HepG2 (cell line): ENCODE data around the gene NGFR. TPM values are rescaled to one million over a fixed set of nuclear protein-coding genes. Genes with fewer than 3 reads are reported as not detected.
A peak's percentile ranks its signal among the peaks of the same experiment; 100 is the strongest.

Source experiments
- HMGXB4 ChIP-seq, 2 experiments: sonication (generic) in 1 of 2; formaldehyde crosslinking in 1 of 2; IDR thresholded peaks; 2 replicates each; pipeline versions ENCODE4 v1.4.0 to v1.6.1; 2018 to 2020; ENCODE audit warnings: missing genetic modification reagents in 2 of 2, borderline replicate concordance in 1 of 2, low read depth in 1 of 2, mild to moderate bottlenecking in 1 of 2, missing biosample characterization in 1 of 2
- HNF4A ChIP-seq: sonication (generic); formaldehyde crosslinking; IDR thresholded peaks from 2 replicates; pipeline ENCODE4 v1.4.0; 2020; ENCODE audit warnings: missing genetic modification reagents
- KLF16 ChIP-seq, 2 experiments: sonication (generic) in 1 of 2; formaldehyde crosslinking in 1 of 2; IDR thresholded peaks; 2 replicates each; pipeline versions ENCODE4 v1.6.1 to v1.8.0; 2016 to 2023; ENCODE audit warnings: missing genetic modification reagents in 2 of 2, missing compliant biosample characterization in 1 of 2
- MYC ChIP-seq: sonication (generic); formaldehyde crosslinking; IDR thresholded peaks from 2 replicates; pipeline ENCODE4 v1.9.0; 2021; ENCODE audit warnings: missing genetic modification reagents, borderline replicate concordance
- NFE2L2 ChIP-seq: fragments of 150-350 bp; IDR thresholded peaks from 2 replicates; pipeline ENCODE4 v1.6.1; 2014; ENCODE audit warnings: low read length
- SRSF1 ChIP-seq: fragments of 200-400 bp; formaldehyde crosslinking; optimal IDR thresholded peaks from 2 replicates; pipeline ENCODE3; 2017; ENCODE audit warnings: mild to moderate bottlenecking, low read depth, low read length, moderate library complexity
- XRCC5 ChIP-seq: fragments of 200-400 bp; formaldehyde crosslinking; optimal IDR thresholded peaks from 2 replicates; pipeline ENCODE3; 2017; ENCODE audit warnings: mild to moderate bottlenecking, low read length
- ZFX ChIP-seq: sonication (generic); formaldehyde crosslinking; IDR thresholded peaks from 2 replicates; pipeline ENCODE4 v1.4.0; 2020; ENCODE audit warnings: mild to moderate bottlenecking, low read depth, missing genetic modification reagents, moderate library complexity
- ZNF326 ChIP-seq: sonication (generic); formaldehyde crosslinking; IDR thresholded peaks from 2 replicates; pipeline ENCODE4 v1.4.0; 2020; ENCODE audit warnings: missing genetic modification reagents, borderline replicate concordance
- ZNF468 ChIP-seq: sonication (generic); formaldehyde crosslinking; IDR thresholded peaks from 2 replicates; pipeline ENCODE4 v1.8.0; 2022; ENCODE audit warnings: mild to moderate bottlenecking, moderate library complexity, missing genetic modification reagents
- ZNF724P ChIP-seq: sonication (generic); formaldehyde crosslinking; IDR thresholded peaks from 2 replicates; pipeline ENCODE4 v1.8.0; 2022; ENCODE audit warnings: missing genetic modification reagents, borderline replicate concordance
- ZNF883 ChIP-seq: sonication (generic); formaldehyde crosslinking; IDR thresholded peaks from 2 replicates; pipeline ENCODE4 v1.5.1; 2020; ENCODE audit warnings: mild to moderate bottlenecking, missing genetic modification reagents; ENCODE audit errors: not compliant biosample characterization
- polyA plus RNA-seq, 8 experiments: library from polyadenylated mRNA; depleted of rRNA in 3 of 8; stranded (reverse) in 7 of 8; unstranded in 1 of 8; fragments of >200 nt; fragmentation: Illumina TruSeq in 4 of 8; extraction: Trizol in 4 of 8; gene quantifications; 2 replicates each; pipeline versions ENCODE4 v1.2.1 to v1.2.3, GENCODE V29; 2011 to 2016; ENCODE audit warnings: low read depth in 4 of 8, missing spikeins in 1 of 8, mixed read lengths in 1 of 8; ENCODE audit not compliant: insufficient read depth in 1 of 8
- total RNA-seq, 5 experiments: library from RNA; depleted of rRNA; stranded (reverse); fragments of >200 nt; fragmentation: Illumina TruSeq; extraction: Trizol; gene quantifications; 2 replicates each; pipeline ENCODE4 v1.2.3, GENCODE V29; 2016; ENCODE audit warnings: low read depth in 1 of 5
- TF ChIP-seq, protein P1 (sequence below): sonication (generic); formaldehyde crosslinking; IDR thresholded peaks from 2 replicates; pipeline ENCODE4 v1.8.0; 2022; ENCODE audit warnings: mild to moderate bottlenecking, missing genetic modification reagents; ENCODE audit not compliant: insufficient replicate concordance
- TF ChIP-seq, protein P2 (sequence below): conservative IDR thresholded peaks from 2 replicates; pipeline ENCODE4 v1.6.1; 2018; ENCODE audit warnings: missing genetic modification reagents
- TF ChIP-seq, protein P3 (sequence below): sonication (generic); formaldehyde crosslinking; IDR thresholded peaks from 2 replicates; pipeline ENCODE4 v1.5.1; 2020; ENCODE audit warnings: mild to moderate bottlenecking, missing genetic modification reagents, moderate library complexity
- TF ChIP-seq, protein P4 (sequence below): sonication (generic); formaldehyde crosslinking; IDR thresholded peaks from 2 replicates; pipeline ENCODE4 v1.5.1; 2020; ENCODE audit warnings: missing genetic modification reagents, mild to moderate bottlenecking, borderline replicate concordance

Gene NGFR
- total and polyA plus RNA-seq, 2 of the 13 experiments (the other 11 are each of a cell fraction or from before 2014, with no cell fraction given) = 1.1 to 1.8 TPM

DNA sequence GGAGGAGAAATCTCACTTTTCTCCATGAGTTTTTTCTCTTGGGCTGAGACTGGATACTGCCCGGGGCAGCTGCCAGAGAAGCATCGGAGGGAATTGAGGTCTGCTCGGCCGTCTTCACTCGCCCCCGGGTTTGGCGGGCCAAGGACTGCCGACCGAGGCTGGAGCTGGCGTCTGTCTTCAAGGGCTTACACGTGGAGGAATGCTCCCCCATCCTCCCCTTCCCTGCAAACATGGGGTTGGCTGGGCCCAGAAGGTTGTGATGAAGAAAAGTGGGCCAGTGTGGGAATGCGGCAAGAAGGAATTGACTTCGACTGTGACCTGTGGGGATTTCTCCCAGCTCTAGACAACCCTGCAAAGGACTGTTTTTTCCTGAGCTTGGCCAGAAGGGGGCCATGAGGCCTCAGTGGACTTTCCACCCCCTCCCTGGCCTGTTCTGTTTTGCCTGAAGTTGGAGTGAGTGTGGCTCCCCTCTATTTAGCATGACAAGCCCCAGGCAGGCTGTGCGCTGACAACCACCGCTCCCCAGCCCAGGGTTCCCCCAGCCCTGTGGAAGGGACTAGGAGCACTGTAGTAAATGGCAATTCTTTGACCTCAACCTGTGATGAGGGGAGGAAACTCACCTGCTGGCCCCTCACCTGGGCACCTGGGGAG lies 19.1 kb downstream of the NGFR start (continued):
- TF ChIP-seq MYC (CRISPR knock-in tag) (0 out of 2 replicates have a peak, but pooled peaks have one; percentile 22), ZNF326 (no peak), KLF16 (CRISPR knock-in tag; IDR thresholded peaks at IDR 0.05) (0 out of 4 replicates have a peak, but pooled peaks of 1 of the 2 experiments have one; percentile 21), ZNF883 (peak; percentile 64), ZNF468 (CRISPR knock-in tag) (no peak), ZNF724P (no peak), ZFX (peak; percentile 66), SRSF1 (peak; percentile 18), HMGXB4 (CRISPR knock-in tag; IDR thresholded peaks at IDR 0.05; ENCODE audit: borderline replicate concordance in 1 of 2, low read depth in 1 of 2) (peak; percentile 32 to 61; a peak in 3 of 4 replicates), NFE2L2 (no peak), HNF4A (CRISPR knock-in tag) (peak; percentile 77), XRCC5 (peak; percentile 56)
- TF ChIP-seq, protein P1, sequence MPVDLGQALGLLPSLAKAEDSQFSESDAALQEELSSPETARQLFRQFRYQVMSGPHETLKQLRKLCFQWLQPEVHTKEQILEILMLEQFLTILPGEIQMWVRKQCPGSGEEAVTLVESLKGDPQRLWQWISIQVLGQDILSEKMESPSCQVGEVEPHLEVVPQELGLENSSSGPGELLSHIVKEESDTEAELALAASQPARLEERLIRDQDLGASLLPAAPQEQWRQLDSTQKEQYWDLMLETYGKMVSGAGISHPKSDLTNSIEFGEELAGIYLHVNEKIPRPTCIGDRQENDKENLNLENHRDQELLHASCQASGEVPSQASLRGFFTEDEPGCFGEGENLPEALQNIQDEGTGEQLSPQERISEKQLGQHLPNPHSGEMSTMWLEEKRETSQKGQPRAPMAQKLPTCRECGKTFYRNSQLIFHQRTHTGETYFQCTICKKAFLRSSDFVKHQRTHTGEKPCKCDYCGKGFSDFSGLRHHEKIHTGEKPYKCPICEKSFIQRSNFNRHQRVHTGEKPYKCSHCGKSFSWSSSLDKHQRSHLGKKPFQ = no peak
- TF ChIP-seq, protein P2, sequence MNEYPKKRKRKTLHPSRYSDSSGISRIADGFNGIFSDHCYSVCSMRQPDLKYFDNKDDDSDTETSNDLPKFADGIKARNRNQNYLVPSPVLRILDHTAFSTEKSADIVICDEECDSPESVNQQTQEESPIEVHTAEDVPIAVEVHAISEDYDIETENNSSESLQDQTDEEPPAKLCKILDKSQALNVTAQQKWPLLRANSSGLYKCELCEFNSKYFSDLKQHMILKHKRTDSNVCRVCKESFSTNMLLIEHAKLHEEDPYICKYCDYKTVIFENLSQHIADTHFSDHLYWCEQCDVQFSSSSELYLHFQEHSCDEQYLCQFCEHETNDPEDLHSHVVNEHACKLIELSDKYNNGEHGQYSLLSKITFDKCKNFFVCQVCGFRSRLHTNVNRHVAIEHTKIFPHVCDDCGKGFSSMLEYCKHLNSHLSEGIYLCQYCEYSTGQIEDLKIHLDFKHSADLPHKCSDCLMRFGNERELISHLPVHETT (CRISPR knock-in tag) = no peak
- TF ChIP-seq, protein P3, sequence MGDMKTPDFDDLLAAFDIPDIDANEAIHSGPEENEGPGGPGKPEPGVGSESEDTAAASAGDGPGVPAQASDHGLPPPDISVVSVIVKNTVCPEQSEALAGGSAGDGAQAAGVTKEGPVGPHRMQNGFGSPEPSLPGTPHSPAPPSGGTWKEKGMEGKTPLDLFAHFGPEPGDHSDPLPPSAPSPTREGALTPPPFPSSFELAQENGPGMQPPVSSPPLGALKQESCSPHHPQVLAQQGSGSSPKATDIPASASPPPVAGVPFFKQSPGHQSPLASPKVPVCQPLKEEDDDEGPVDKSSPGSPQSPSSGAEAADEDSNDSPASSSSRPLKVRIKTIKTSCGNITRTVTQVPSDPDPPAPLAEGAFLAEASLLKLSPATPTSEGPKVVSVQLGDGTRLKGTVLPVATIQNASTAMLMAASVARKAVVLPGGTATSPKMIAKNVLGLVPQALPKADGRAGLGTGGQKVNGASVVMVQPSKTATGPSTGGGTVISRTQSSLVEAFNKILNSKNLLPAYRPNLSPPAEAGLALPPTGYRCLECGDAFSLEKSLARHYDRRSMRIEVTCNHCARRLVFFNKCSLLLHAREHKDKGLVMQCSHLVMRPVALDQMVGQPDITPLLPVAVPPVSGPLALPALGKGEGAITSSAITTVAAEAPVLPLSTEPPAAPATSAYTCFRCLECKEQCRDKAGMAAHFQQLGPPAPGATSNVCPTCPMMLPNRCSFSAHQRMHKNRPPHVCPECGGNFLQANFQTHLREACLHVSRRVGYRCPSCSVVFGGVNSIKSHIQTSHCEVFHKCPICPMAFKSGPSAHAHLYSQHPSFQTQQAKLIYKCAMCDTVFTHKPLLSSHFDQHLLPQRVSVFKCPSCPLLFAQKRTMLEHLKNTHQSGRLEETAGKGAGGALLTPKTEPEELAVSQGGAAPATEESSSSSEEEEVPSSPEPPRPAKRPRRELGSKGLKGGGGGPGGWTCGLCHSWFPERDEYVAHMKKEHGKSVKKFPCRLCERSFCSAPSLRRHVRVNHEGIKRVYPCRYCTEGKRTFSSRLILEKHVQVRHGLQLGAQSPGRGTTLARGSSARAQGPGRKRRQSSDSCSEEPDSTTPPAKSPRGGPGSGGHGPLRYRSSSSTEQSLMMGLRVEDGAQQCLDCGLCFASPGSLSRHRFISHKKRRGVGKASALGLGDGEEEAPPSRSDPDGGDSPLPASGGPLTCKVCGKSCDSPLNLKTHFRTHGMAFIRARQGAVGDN (CRISPR knock-in tag) = peak; percentile 43; the same call in 1 of the 2 replicates
- TF ChIP-seq, protein P4, sequence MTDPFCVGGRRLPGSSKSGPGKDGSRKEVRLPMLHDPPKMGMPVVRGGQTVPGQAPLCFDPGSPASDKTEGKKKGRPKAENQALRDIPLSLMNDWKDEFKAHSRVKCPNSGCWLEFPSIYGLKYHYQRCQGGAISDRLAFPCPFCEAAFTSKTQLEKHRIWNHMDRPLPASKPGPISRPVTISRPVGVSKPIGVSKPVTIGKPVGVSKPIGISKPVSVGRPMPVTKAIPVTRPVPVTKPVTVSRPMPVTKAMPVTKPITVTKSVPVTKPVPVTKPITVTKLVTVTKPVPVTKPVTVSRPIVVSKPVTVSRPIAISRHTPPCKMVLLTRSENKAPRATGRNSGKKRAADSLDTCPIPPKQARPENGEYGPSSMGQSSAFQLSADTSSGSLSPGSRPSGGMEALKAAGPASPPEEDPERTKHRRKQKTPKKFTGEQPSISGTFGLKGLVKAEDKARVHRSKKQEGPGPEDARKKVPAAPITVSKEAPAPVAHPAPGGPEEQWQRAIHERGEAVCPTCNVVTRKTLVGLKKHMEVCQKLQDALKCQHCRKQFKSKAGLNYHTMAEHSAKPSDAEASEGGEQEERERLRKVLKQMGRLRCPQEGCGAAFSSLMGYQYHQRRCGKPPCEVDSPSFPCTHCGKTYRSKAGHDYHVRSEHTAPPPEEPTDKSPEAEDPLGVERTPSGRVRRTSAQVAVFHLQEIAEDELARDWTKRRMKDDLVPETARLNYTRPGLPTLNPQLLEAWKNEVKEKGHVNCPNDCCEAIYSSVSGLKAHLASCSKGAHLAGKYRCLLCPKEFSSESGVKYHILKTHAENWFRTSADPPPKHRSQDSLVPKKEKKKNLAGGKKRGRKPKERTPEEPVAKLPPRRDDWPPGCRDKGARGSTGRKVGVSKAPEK = no peak
